Measurements from ENCODE around the gene SLC15A3.

DNA sequence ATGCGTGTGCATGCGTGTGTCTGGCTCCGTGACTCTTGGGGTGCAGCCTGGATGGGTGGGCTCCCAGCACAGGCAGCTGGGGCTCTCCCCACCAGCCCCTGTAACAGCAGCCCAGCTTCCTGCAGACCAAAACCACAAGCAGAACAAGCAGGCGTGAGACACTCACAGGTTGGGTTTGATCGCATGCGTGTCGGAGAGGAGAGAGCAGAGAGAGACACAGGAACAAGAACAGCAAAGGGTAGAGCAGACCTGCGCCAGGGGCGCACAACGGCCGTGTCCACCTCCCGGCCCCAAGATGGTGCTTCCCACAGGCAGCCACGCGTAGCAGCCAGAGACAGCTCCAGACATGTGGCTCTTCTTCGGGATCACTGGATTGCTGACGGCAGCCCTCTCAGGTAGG is 19.5 kb upstream of the SLC15A3 start, which contains the start of gene CD6:
- TF ChIP-seq CTCF (IDR thresholded peaks at IDR 0.05) = no peak
- peak in 1 of 4 donors; percentile 40 for TF ChIP-seq POLR2A (IDR thresholded peaks at IDR 0.05)

Data from esophagus squamous epithelium (tissue), 4 donors.